ENCODE data around the gene FAM151A. TPM values are rescaled to one million over a fixed set of nuclear protein-coding genes. Genes with fewer than 3 reads are reported as not detected.

The FAM151A gene
- total RNA-seq, 1 donor from 2014 or later, result not detected

GRCh38 chr1:54665852-54666251 lies 42.5 kb upstream of the FAM151A start:
- DNase-seq (ENCODE audit: low read depth) (no peak), FAIRE-seq (peak; percentile 43)

DNA sequence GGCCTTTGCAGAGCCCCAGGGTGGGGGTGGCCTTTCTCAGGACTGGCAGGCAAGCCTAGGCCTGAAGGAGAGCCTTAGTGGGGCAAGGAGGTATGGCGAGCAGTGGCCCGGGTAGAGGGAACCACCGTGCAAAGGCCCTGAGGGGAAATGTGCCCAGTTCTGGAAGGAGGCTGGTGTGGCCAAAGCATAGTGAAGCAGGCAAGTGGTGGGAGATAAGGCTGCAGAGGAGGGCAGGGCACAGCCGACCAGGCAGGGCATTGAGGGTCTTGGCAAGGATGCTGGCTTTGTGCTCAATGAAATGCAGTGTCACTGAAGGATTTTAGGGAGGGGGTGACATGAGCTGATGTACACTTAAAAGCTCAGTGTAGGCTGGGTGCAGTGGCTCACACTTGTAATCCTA lies 41.0 kb upstream of the FAM151A start:
- H3K4me3 ChIP-seq (ENCODE audit: low read depth, low read length), result no peak overlapping the region
- DNase-seq (ENCODE audit: low read depth) (no peak), FAIRE-seq (no peak)
- TF ChIP-seq, protein P1, sequence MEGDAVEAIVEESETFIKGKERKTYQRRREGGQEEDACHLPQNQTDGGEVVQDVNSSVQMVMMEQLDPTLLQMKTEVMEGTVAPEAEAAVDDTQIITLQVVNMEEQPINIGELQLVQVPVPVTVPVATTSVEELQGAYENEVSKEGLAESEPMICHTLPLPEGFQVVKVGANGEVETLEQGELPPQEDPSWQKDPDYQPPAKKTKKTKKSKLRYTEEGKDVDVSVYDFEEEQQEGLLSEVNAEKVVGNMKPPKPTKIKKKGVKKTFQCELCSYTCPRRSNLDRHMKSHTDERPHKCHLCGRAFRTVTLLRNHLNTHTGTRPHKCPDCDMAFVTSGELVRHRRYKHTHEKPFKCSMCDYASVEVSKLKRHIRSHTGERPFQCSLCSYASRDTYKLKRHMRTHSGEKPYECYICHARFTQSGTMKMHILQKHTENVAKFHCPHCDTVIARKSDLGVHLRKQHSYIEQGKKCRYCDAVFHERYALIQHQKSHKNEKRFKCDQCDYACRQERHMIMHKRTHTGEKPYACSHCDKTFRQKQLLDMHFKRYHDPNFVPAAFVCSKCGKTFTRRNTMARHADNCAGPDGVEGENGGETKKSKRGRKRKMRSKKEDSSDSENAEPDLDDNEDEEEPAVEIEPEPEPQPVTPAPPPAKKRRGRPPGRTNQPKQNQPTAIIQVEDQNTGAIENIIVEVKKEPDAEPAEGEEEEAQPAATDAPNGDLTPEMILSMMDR (IDR thresholded peaks at IDR 0.05; ENCODE audit: insufficient read depth, low read length, severe bottlenecking), result no peak
- H3K27me3 ChIP-seq (ENCODE audit: control insufficient read depth, insufficient read depth, low read length), result no peaks in the 10 kb centered on the region
- H3K36me3 ChIP-seq (ENCODE audit: control insufficient read depth, insufficient read depth, low read length), result no peaks in the 10 kb centered on the region

More at GRCh38 chr1:54665852-54666251, 42.5 kb upstream of the FAM151A start:
- Histone ChIP-seq H3K27me3 (ENCODE audit: control insufficient read depth, insufficient read depth, low read length) (no peaks in the 10 kb centered on the region), H3K36me3 (ENCODE audit: control insufficient read depth, insufficient read depth, low read length) (no peaks in the 10 kb centered on the region), H3K4me3 (ENCODE audit: low read depth, low read length) (no peak overlapping the region)
- TF ChIP-seq, protein P1 (IDR thresholded peaks at IDR 0.05; ENCODE audit: insufficient read depth, low read length, severe bottlenecking), result no peak

DNA sequence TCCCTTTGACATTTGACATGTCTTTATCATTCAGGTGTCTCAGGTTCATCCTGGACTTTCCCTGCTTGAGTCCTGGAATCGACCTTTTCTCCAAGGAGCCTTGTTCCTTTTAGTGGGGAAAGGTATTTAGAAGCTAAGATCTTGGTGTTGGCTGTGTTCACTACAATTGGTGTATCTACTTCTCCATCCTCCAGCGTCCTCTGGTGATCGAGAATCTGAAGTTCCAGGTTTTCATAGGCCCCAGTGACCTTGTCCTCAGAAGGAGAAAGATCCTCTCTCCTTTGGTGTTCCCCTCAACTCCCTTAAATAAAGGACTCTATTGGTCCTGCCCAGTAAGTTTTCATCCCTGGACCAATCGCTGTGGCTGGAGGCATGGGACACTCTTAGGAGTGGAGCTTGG lies 40.4 kb upstream of the FAM151A start:
- Histone ChIP-seq H3K27me3 (ENCODE audit: control insufficient read depth, insufficient read depth, low read length) (no peaks in the 10 kb centered on the region), H3K4me3 (ENCODE audit: low read depth, low read length) (no peak overlapping the region), H3K36me3 (ENCODE audit: control insufficient read depth, insufficient read depth, low read length) (no peaks in the 10 kb centered on the region)
- no peak for DNase-seq (ENCODE audit: low read depth)
- no peak for FAIRE-seq
- TF ChIP-seq, protein P1 (IDR thresholded peaks at IDR 0.05; ENCODE audit: insufficient read depth, low read length, severe bottlenecking), result no peak

DNA sequence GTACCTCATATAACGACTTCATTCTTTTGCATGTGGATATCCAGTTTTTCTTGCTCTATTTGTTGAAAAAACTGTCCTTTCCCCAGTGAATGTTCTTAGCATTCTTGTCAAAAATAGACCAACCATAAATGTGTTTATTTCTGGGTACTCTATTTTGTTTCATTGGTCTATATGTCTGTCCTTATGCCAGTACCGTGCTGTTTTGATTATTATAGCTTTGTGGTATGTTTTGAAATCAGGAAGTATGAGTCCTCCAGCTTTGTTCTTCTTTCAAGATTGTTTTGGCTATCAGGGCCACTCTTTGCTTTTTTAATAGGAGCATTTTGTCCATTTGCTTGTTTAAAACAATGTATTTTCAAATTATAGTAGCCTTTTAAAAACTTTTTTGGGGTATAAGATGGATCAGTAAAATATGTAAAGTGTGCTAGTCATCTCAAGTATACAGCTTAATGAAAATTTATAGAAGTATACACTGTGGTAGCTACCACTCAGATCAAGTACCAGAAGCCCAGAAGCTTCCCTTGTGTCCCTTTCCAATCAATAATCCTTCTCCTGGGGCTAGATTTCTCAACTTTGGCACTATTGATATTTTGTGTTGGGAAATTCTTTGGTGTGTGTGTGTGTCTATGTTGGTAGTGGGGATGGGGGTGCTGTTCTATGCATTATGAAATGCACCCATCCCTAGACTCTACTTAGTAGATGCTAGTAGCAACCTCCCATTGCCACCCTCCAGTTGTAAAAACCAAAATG lies 35.0 kb upstream of the FAM151A start:
- Histone ChIP-seq H3K4me3 (ENCODE audit: low read depth, low read length) (no peak overlapping the region), H3K36me3 (ENCODE audit: control insufficient read depth, insufficient read depth, low read length) (no peaks in the 10 kb centered on the region), H3K27me3 (ENCODE audit: control insufficient read depth, insufficient read depth, low read length) (no peaks in the 10 kb centered on the region)
- TF ChIP-seq, protein P1 (IDR thresholded peaks at IDR 0.05; ENCODE audit: insufficient read depth, low read length, severe bottlenecking), result no peak
- FAIRE-seq, result no peak
- DNase-seq (ENCODE audit: low read depth), result no peak

DNA sequence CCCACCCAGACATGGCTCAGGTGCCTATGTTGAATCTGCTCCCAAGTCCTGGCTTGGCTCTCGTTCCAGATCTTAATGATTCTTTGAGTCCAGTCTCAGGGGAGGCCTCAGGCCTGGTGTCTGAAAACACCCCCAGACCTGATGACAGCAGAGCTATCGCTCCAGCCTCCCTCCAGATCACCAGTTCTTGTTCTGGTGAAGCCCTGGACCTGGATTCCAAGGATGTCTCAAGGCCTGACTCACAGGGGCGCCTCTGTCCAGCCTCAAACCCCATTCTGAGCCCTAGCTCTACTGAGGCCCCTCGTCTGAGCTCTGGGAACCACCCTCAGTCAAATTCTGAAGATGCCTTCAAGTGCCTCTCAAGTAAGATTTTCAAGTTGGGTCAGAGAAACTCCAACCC lies 29.7 kb upstream of the FAM151A start:
- DNase-seq (ENCODE audit: low read depth), result no peak
- FAIRE-seq, result no peak

More for the DNA sequence above, 29.7 kb upstream of the FAM151A start:
- Histone ChIP-seq H3K27me3 (ENCODE audit: control insufficient read depth, insufficient read depth, low read length) (peaks cover 4% of the 10 kb centered on the region), H3K4me3 (ENCODE audit: low read depth, low read length) (no peak overlapping the region), H3K36me3 (ENCODE audit: control insufficient read depth, insufficient read depth, low read length) (no peaks in the 10 kb centered on the region)
- TF ChIP-seq, protein P1 (IDR thresholded peaks at IDR 0.05; ENCODE audit: insufficient read depth, low read length, severe bottlenecking), result no peak

Data from bronchial epithelial cell (primary cell).